Left cardiac atrium (tissue), 4 donors: ENCODE results near the gene BUB1B. TPM values are rescaled to one million over a fixed set of nuclear protein-coding genes. Genes with fewer than 3 reads are reported as not detected.

Experiments
- ATAC-seq, 2 donors: fragments of 200-7000 bp; cut with Tn5 transposase; one replicate each; pipeline ENCODE4 v1.9.1; 2020; ENCODE audit warnings: mild to moderate bottlenecking in 2 of 2, moderate library complexity in 2 of 2
- DNase-seq: peaks from one replicate; pipeline ENCODE4 v3.0.0-alpha.2; 2020
- intact Hi-C, 2 donors: fragments of 100-400 bp; cut with DNase I; formaldehyde crosslinking; loops; one replicate each; pipeline versions ENCODE4 v1.14.1 to v1.15.1; 2022 to 2023
- total RNA-seq, 2 donors: library from RNA; stranded (reverse); fragmentation: NEBNext Ultra II Directional; extraction: Animal tissue kit (Norgen Biotek cat#: 25700); gene quantifications; one replicate each; pipeline ENCODE4 v1.2.1, GENCODE V29; 2021
- donor health status: DM: no; HTN: yes; CAD: no.
- donor health status: DM: no; HTN: yes; CAD: no; lungs with severe emphysema.
- donor health status: DM: yes; HTN: yes; CAD: no.
- donor health status: Dilated cardiomyopathy.

The BUB1B gene
- total RNA-seq, 2 donors from 2014 or later, result 0.71 to 1.3 TPM

DNA sequence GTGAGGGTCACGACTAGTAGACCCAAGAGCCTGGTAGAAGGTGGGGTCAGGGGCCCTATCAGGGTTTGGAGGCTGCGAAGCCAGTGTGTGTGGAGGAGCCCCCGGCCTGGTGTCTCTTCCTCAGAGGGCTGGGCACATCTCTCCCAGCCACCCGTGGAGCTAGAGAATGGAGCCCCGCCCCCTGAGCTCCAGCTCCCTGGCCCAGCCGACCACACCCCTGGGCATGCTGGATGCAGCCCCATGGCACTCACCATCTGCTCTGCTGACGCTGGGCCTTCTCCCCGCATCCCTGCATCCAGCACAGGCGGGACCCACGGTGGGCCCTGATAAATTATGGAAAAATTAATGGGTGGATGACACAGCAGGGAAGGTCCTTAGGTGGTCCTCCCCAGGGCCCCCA lies 104.5 kb downstream of the BUB1B start:
- DNase-seq (no peak), ATAC-seq (no peak)
- intact Hi-C loops, result loop anchor here in 1 of 2 donors (10.0 kb wide), 1 partner anchor 151 kb away; no protein-coding TSS in a partner anchor

DNA sequence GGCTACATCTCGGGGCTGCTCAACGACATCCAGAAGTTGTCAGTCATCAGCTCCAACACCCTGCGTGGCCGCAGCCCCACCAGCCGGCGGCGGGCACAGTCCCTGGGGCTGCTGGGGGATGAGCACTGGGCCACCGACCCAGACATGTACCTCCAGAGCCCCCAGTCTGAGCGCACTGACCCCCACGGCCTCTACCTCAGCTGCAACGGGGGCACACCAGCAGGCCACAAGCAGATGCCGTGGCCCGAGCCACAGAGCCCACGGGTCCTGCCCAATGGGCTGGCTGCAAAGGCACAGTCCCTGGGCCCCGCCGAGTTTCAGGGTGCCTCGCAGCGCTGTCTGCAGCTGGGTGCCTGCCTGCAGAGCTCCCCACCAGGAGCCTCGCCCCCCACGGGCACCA lies 105.0 kb downstream of the BUB1B start:
- DNase-seq (no peak), ATAC-seq (no peak)
- intact Hi-C loops, result loop anchor here in 1 of 2 donors (10.0 kb wide), 1 partner anchor 151 kb away; no protein-coding TSS in a partner anchor

DNA sequence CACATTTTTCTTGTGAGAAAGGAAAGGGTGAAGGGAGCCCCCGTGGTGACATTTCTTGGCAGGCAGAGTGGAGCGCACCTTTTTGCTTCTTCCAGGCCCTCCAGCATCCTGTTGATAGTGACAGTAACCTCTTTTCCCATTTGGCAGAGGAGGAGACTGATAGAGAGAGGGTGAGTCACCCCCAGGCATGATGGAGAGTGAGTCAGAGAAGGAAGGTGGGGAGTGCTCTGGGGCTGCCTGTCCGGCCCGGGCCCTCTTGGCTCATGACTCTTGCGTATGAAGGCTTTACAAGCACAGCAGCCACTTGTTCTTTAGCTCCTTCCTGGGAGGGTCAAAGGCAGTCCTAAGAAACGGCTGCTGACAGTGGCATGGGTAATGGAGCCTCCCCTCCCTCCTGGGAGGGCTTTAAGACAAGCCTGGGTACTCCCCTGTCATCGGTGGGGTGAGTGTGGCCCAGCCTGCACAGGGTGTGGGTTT lies 106.0 kb downstream of the BUB1B start:
- intact Hi-C loops, result loop anchor here in 1 of 2 donors (10.0 kb wide), 1 partner anchor 152 kb away; no protein-coding TSS in a partner anchor
- peak; percentile 60 to 98 for ATAC-seq
- no peak for DNase-seq

DNA sequence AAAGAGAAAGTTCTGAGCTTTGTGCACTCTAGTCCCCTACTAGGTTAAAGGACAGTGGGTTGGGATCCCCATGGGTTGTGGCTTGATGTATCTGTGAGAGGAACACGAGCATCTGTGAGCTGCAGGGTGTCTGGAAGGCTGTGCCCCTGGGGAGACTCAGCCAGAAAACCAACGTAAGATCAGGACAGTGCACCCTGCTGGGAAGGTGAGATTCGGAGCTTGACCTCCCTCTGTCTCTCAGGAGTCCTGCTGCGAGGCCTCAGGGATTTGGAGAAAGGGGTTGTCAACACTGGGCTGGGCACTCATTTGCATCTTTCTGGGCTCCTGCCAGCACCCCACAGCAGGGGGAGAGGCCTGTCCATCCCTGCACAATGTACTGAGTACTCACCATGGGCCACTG lies 106.8 kb downstream of the BUB1B start:
- DNase-seq (no peak), ATAC-seq (no peak)
- intact Hi-C loops, result loop anchor here in 1 of 2 donors (10.0 kb wide), 1 partner anchor 153 kb away; no protein-coding TSS in a partner anchor

DNA sequence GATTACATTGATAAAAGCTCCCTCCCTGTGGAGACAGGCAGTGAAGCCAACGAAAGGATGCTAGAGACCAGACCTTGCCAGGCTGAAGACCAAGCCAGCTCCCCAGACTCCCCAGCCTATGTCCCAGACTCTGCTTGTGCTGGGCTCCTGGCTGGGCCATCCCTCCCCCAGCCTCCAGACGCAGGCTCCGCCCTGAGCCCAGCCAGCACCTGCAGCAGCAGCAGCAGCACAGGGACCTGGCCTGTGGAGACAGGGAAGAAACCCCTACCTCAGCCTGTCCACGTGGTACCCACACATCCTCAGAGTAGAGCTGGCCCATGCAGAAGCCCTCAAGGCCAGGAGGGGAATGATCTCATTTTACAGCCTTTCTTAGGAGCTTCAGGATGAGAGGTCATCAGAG lies 108.7 kb downstream of the BUB1B start:
- ATAC-seq (no peak), DNase-seq (no peak)
- intact Hi-C loops, result loop anchor here (5.0 to 10.0 kb wide), 3 partner anchors 47 to 222 kb away; no protein-coding TSS in a partner anchor

DNA sequence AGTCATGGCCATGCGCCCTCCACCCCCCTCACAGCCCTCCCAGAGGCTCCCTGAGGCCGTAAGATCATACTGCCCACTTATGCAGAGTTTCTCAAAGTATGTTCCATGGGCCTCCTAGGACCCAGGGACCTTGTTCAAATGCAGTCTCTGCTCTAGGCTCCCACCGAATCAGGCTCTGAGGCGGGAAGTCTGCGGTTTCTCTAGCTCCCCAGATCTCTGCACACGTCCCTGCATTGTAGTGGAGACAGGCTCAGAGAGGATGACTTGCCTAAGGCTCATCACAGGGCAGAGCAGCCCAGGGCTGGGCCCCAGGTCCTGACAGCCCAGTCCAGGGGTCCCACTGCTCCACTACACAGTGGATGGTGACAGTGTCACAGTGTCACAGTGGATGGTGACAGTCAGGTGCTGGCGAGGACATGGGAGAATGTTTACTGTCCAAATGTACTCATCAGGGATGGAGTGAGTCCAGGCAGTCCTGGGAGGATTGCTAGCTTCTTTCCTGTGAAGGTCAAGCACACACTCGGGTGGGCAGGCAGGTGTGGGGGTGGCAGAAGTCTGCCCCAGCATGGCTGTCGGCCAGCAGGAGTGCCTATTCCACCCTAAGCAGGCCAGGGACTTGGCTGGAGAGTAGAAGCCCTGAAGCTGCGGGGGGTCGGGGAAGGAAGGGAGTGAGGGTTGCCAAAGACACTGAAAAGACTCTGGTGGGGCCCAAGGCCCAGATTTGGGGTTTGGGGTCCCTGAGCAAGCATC lies 109.6 kb downstream of the BUB1B start:
- DNase-seq (no peak), ATAC-seq (no peak)
- intact Hi-C loops, result loop anchor here in 1 of 2 donors (5.0 kb wide), 2 partner anchors 48 to 223 kb away; no protein-coding TSS in a partner anchor

Other genes with a start within 250 kb of the BUB1B start
- gene GPR176, start 240.8 kb upstream of the BUB1B start, total RNA-seq, result 1 to 10 TPM; 2.9 to 4.8 TPM
- 10 to 100 TPM; 23.4 to 25.1 TPM for gene EIF2AK4, start 227.0 kb upstream of the BUB1B start, total RNA-seq
- 100 to 1,000 TPM; 174 to 197 TPM for gene SRP14, start 121.9 kb upstream of the BUB1B start, total RNA-seq
- gene BMF, start 52.2 kb upstream of the BUB1B start, total RNA-seq, result 1 to 10 TPM; 1.9 to 5.0 TPM
- 10 to 100 TPM in 1 of 2 donors, 1 to 10 TPM in 1; 6.8 to 10.1 TPM for gene PAK6, start 78.0 kb downstream of the BUB1B start, total RNA-seq
- gene ANKRD63, start 122.0 kb downstream of the BUB1B start, total RNA-seq, result under 1 TPM in 1 of 2 donors, not detected in 1; 0.65 TPM
- 10 to 100 TPM in 1 of 2 donors, 1 to 10 TPM in 1; 8.4 to 13.5 TPM for gene PLCB2, start 146.9 kb downstream of the BUB1B start, total RNA-seq
- gene INAFM2, start 162.6 kb downstream of the BUB1B start, total RNA-seq, result 10 to 100 TPM; 53.4 to 76.6 TPM
- gene CCDC9B, start 179.9 kb downstream of the BUB1B start, total RNA-seq, result 10 to 100 TPM; 72.1 to 83.8 TPM
- not detected for gene PHGR1, start 190.0 kb downstream of the BUB1B start, total RNA-seq
- 1 to 10 TPM in 1 of 2 donors, under 1 TPM in 1; 0.31 to 6.5 TPM for gene DISP2, start 197.2 kb downstream of the BUB1B start, total RNA-seq
- 1 to 10 TPM; 7.2 to 8.0 TPM for gene KNSTRN, start 221.7 kb downstream of the BUB1B start, total RNA-seq
- 10 to 100 TPM; 58.4 to 63.4 TPM for gene IVD, start 244.7 kb downstream of the BUB1B start, total RNA-seq